HG03045 (cell line): ENCODE results near the gene EFCAB12.
"Not testable (repeated sequence)": the region's sequence is repeated elsewhere in the genome, so short reads cannot be mapped to it uniquely, and the experiment has no call there.

Experiments used
- ATAC-seq: cut with Tn5 transposase; IDR thresholded peaks from one replicate; pipeline ENCODE4 v1.9.1; 2021; ENCODE audit warnings: mild to moderate bottlenecking, moderate library complexity; ENCODE audit not compliant: unreplicated experiment

EFCAB12 gene

DNA sequence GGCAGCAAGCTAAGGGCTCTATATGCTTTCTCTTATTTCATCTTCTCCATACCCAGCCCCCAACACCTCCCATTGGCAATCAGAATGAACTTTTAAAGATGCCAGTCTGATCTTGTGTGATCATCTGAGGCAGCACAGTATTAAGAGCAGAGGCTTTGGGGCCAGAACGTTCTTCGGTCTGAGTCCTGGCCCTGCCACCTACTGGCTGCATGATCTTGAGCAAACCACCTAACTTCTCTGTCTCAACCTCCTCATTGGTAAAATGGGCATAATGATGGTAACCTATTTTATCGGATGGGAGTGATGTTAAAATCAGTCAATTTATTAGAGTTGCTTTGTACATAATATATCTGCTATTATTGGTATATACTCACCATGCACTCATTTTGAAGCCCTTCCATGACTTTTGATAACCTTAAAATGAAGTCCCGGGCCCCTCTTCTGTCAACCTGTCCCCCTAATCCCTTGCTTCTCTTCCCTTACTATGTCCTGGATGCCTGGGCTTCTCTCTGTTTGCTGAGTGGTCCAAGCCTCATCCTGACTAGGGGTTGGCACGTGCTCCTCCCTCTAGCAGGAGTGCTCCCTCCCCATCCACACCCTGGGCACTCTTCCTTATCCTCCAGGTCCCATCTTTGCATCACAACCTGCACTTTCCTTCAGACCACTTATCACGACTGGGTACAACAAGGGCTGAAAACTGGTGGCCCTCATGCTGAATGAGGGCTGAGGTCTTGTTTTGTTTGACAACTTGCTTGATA lies 6.3 kb downstream of the EFCAB12 start:
- no peak for ATAC-seq

DNA sequence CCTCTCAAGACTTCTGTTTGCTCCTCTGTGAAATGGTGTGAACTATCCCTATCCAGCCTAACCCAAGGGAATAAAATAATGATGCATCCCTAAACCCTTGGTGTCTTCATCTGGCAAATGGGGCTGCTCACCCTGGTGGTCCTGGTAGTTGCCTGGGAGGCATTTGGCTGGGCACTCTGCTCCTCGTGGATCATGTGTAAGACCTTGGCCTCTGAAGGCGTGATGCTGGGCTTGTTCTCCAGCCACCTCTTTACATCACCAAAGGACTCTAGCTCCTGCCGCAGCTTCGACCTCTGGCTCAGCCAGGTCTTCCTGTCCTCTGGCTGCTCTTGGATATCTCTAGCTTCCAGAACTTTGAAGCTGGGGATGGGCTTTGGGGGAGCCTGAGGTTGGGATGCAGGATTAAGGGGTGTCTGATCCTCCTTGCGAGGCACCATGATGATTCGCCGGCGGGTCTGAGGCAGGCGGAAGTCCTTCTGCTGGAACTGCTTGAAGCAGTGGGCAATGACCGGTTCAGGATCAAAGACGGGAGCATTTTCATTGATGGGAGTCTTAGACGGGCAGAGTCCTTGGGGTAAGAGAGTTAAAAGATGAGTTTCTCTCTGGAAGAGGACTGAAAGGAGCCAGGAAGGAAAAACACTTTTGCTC lies 7.1 kb downstream of the EFCAB12 start:
- ATAC-seq, result no peak

DNA sequence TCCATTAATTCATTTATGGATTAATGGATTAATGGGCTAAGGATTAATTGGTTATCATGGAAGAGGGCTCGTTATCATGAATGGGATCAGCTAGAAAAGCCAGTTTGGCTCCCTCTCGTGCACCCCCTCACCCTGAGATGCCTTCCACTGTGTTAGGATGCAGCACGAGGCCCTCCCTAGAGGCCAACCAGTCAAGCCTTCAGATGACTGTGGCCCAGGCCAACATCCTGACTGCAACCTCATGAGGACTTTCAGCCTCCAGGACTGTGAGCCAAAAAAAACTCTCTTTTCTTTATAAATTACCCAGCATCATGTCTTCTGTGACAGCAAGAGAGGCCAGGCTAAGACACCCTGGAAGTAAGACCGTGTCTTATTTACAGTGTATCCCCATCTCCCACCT lies 9.0 kb downstream of the EFCAB12 start:
- no peak for ATAC-seq

DNA sequence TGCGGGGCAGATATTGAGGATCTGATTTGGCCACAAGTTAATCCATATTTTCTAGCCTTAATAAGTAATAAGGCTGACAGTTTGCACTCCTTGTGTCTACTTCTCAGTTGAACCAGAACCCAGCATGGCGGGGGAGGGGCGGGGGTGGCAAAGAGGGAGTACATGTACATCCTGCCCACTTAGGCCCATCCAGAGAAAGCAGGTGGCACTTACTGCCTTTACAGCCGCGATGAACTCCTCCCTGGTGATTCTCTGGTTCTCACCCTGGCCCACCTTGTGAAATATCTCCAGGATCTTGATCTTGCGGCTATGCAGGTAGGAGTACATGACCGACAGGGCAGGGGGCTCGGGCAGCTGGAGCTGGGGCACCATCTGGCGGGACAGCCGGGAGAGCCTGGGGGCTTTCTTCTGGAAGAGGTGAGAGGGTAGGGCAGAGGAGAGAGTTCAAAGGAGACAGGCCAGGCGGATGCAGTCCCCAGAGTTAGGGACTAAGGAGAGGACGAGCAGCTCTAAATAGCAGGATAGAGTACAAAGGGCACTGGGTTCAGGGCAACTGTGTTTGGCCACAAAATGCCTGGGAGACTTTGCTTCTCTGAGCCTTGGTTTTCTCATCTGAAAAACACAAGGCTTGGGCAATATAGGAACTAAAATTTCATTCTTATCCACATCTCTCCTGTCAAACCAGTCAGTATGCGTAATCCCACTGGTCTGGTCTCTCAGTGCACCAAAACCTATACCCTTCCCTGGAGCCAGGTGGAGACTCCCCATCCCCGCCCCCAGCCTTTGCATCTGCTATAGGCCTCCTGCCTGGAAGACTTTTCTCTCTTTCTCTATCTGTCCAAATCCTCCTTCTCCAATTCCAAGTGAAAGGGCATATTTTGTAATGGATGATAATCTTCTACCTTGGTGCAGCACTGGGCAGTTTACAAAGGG lies 10.1 kb downstream of the EFCAB12 start:
- no peak for ATAC-seq

DNA sequence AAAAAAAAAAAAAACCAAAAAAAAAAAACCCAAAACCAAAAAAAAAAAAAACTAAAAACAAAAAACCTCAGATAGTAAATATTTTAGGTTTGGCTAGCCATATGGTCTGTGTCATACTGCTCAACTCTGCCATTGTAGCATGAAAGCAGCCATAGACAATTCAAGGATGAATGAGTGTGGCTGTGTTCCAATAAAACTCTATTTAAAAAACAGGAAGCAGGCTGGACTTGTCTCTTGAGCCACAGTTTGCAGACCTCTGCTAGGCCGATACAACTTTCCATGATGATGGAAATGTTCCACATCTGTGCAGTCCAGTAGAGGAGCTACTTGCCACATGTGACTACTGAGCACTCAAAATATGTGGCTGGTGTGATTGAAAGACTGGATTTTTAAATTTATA lies 11.1 kb downstream of the EFCAB12 start:
- no peak for ATAC-seq

DNA sequence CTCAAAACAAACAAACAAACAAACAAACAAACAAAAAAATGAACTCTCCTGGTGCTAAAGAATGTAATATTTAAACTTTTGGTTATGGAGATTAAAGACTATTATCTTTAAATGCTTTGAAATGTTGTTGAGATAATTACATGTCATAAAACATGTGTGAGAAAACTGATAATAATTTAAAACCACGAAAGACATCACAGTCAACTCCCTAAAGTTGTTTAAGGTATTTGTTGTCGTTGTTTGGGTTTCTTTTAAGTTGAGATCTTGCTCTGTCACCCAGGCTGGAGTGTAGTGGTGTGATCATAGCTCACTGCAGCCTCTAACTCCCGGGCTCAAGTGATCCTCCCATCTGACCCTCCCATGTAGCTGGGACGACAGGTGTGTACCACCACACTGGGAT lies 12.0 kb downstream of the EFCAB12 start:
- no peak for ATAC-seq

DNA sequence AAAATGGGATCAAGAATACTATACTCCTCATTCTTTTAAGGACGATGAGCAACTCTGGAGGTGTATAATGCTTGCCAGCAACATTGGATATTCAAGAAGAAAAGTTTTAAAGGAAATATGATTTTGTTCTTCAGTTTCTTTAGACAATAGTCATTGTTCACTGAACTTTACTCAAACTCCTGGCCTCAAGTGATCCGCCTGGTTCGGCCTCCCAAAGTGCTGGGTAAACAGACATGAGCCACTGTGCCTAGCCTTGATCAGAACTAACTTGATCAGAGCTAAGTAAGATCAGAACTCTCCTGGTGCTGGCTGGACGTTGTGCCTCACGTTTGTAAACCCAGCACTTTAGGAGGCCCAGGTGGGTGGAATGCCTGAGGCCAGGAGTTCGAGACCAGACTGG lies 12.6 kb downstream of the EFCAB12 start:
- no peak for ATAC-seq

DNA sequence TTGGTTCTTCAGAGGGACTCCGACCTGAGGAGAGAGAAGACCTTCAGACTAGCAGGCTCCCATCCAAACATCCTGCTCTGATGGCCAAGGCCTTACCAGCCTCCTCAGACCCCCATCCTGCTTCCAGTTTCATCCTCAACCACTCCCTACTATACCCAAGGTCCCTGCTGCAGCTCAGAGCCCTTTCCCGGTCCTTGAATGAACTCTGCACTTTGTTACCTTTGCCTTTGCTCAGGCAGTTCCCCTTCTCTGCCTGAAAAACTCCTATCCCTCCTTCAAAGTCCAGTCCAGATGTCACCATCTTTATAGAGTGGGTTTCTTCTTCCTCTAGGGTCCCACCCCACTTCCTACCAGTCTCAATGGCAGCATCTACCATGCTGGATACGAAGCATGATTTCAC lies 13.1 kb downstream of the EFCAB12 start:
- ATAC-seq, result no peak

DNA sequence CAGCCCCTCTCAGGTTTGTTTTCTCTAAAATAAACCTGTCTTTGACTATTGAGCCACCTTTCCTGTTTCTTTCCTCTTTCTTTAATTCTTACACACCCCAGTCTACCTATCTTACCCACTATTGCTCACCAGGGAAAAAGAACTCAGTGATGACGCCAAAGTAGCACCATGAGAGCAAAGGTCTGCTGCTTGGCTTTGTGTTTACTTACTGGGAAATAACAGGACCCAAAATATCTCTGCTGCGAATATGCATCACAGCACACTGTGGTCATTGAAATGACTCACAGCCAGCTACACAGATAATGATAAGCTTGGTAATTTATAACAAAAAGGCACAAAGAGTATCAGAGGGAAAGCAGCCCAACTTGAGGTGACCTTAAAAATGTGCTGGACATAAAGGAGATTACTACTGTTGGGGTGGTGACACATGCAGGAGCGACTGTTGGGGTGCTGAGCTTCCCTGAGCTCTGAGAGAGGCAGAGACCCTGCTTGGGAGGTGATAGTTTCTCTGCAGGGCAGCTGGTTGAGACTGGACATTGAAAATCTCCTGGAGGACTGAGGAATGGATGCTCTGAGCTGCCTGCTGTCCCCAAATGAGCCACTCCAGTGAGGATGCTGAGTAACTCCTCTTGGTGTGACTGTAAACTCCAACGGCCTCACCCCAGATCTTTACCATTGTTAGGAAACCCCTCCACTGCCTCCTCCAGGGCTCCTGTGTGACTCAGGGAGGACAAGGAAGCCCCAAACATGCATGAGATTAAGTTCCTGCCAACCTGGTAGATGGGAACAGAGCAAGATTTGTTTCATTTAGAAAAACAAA lies 14.5 kb downstream of the EFCAB12 start:
- peak; percentile 74 for ATAC-seq

DNA sequence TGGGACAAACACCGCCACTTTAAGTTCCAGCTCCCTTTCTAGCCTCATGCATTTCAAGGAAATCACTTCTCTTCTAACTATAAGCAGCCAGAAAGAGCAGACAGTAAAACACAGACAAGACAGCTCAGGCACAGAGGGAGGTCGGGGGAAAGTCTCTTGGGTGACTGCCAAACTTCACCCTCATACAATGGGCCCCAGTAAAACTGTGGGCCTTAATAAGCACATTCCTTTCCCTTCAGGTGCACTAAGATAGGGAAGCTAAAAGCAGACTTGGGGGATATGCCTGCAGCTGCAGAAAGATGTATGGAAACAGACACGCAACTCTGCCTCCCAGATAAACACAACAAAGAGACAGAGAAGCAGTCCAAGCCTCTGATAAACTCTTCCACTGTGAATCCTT lies 15.2 kb downstream of the EFCAB12 start:
- not testable (repeated sequence) for ATAC-seq

DNA sequence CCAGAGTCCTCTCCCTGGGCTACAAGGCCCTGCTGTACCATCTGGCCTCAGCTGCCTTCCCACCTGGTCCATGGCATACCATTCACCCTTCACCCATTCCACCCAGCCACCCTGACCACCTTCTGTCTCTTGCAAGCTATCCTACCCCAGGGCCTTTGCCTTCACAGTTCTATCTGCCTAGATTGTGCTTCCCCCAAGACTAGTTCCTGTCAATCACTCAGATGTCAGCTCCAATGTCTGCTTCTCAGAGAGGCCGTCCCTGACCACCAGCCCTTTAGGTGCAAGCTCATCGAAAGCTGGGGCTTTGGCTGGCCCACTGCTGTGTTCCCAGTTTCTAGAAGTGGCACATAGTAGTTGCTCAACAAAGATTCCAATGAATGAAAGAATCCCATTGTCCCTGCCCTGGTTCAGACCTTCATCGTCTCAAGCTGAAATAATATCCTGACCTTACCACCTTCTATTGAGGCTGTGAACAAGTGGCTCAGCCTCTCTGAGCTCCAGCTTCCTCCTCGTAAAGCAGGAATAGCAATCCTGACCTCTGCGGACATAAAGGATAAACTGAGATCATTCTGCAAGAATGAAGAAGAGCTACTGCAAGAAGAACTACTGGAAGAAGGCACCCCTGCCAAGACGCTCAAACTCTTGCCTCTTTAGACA lies 15.8 kb downstream of the EFCAB12 start:
- no peak for ATAC-seq

DNA sequence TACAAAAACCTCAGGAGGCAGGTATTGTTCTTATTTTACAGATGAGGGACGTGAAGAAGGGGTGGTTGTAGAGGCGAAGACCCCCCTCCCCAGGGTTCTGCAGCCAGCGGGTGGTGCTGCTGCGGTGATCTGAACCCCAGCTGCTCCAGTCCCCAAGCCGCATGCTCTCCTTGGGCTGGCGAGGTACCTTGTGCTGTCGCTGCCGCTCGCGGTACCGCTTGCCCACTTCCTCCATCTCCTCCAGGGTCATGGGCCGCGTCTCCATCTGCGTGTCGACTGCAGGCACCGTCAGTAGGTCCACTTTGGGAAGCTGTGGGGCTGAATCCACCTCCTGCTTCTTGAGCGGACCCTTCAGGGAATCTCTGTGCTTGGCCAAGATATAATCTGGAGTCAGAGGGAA lies 17.5 kb downstream of the EFCAB12 start:
- no peak for ATAC-seq

DNA sequence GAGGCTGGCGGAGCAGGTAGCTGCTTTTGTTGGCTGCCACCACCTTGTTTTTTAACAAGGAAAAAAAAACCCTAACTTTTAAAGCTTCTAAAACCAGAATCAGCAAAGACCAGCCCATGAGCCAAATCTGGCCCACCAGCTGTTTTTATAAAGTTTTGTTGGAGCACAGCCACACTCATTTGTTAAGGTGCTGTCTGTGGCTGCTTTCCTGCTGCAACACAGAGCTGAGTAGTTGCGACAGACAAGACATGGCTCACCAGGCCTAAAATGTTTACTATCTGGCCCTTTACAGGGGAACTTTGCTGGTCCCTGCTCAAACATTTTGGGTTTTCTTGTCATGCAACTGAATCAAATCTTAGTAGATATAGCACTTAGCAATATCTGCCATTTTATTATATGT lies 18.9 kb downstream of the EFCAB12 start:
- ATAC-seq, result no peak

DNA sequence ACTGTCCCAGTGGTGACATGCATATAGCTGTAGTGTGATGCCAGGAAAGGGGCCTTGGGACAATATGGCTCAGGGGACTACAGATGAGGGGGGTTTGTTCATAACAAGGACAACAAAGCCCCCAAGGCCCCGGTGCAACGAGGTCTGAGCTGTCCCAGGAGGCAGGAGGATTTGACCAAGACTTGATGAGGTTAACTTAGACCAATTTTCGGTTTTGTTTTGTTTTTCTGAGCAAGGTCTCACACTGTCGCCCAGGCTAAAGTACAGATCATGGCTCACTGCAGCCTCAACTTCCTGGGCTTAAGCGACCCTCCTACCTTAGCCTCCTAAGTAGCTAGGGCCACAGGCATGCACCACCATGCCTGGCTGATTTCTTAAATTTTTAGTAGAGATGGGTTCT lies 23.8 kb downstream of the EFCAB12 start:
- ATAC-seq, result peak; percentile 42

DNA sequence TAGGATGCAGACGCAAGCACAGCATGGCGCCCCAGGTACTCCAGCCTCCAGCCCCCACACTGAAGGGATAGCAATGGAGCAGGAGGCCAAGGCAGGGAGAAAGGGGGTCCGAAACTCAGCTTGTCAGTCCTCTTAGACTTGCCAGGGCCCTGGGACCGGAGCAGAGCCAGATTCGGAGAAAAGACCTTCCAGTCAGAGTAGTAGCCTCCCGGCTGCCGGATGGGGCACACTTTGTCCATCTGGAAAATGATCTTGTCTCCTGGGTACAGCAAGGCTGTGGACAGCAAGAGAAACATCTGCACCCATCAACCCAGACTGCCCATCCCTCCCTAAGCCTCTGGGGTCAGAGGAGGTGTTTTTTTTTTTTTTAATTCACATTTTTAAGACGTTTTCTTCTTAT lies 24.3 kb downstream of the EFCAB12 start:
- ATAC-seq, result no peak

DNA sequence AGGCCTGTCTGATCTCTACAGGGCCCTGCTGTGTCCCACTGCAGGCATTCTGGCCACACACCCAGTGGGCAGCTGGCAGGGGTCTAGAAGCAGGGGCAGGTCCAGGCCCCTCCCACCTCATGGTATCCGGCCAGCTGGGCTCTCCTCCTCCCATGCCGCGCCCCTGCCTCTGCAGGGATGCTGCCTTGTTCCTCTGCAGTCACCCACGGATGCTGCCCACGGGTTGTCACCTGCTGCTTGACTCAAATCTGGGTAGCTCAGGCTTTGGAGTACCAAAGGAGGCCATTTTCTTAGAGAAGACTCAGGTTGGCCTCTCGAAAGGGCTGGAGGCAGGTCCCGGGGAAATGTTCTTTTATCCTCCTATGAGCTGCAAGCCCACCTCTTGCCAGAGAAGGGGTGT lies 25.0 kb downstream of the EFCAB12 start:
- ATAC-seq, result no peak

DNA sequence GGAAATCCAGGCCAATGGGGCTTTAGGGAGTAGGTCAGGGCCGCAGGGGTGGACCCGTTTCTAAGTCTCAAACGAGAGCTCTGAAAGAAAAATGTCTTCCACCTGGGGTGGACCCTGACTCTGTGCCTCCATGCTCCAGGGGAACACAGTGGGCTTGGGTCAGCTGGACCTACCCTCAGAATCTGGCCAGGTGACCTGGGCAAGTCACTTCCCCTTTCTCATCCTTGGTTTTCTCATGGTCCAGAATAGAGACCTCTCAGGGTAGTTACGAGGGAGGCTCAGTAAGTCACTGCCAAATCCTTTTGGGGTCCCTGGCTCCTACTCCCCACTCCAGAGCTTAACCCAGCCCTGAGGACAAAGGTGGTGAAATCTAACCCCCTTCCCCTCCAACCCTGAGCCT lies 25.8 kb downstream of the EFCAB12 start:
- no peak for ATAC-seq

DNA sequence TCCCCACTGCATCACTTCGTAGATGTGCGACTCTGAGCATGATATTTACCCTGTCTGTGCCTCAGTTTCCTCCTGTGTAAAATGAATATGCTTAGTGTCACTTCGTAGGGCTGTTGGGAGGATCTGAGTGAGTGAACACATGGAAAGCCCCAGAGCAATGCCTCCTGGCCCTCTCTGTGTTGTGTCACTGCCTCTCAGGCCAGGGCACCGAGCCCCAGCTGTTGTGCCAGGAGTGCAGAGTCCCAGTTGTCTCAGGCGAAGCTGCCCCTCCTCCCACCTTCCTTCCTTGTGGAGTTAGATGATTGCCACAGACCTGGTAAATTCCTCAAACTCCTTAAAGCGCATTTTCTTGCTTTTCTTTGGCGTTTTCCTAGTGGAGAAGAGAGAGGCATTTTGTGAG lies 26.2 kb downstream of the EFCAB12 start:
- no peak for ATAC-seq

DNA sequence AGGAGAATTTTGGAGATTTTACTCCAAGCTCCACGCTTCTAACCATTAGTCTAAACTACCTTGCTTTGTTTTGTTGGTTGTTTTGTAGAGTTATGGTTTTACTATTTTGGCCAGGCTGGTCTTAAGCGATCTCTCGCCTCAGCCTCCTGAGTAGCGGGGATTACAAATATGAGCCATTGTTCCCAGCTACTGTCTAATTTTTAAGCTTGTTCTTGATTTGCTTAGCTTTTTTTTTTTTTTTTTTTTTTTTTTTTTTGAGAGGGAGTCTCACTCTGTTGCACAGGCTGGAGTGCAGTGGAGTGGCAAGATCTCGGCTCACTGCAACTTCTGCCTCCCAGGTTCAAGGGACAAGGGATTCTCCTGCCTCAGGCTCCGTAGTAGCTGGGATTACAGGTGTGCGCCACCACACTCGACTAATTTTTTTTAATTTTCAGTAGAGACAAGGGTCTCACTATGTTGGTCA lies 28.5 kb downstream of the EFCAB12 start:
- ATAC-seq, result no peak
